NCI-H128 (cell line): ENCODE data around the gene POLR2J.
"Not testable (repeated sequence)": the region's sequence is repeated elsewhere in the genome, so short reads cannot be mapped to it uniquely, and the experiment has no call there.

ENCODE experiments used
- DNase-seq: peaks from one replicate; lab custom pipeline; 2025; ENCODE audit not compliant: unreplicated experiment; lab: John Stamatoyannopoulos, UW

The POLR2J gene

DNA sequence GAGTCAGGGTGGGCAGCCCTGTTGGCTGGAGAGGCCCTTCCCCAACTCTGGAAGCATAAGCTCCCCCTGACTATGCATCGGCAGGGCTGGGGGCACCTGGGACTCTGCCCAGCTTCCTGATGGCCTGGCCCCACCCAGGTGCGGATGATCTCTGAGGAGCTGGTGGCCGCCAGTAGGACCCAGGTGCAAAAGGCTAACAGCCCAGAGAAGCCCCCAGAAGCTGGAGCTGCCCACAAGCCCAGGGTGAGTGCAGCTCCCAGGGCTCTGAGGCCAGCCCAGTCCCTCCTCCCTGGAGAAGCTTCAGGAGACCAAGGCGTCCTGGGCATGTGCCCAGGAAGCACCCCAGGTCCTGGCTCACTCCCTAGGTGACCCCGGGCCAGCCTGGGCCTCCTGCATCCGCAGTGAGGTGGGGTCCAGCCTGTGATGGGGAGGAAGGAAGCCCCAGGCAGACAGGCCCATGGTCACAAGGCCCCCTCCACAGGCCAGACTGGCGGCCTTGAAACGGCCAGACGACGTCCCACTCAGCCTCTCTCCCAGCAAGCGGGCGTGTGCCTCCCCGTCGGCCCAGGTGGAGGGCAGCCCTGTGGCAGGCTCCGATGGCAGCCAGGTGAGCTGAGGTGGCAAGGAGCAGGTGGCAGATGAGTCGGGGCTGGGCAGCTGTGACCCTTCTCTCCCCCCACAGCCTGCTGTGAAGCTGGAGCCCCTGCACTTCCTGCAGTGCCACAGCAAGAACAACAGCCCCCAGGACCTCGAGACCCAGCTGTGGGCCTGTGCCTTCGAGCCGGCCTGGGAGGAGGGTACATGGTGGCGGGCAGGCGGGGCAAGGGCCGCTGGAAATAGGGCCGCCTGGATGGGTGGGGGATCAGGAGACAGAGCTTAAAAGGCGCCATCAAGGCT is 10.9 kb downstream of the POLR2J start:
- no peak for DNase-seq

DNA sequence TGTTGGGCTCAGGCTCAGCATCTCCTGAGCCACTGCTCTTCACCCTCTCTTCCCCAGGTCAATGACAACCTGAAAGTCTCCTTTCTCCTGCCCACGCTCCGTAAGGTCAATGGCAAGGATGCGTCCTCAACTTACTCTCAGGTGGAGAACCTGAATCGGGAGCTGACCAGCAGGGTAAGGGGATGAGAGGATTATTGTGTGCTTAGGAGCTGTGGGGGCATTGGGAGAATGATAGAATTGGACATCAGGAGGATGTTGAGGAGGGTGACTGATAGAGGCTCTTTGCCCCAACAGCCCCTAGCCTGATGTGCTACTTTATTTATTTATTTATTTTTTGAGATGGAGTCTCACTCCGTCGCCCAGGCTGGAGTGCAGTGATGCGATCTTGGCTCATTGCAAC is 12.6 kb downstream of the POLR2J start:
- no peak for DNase-seq

DNA sequence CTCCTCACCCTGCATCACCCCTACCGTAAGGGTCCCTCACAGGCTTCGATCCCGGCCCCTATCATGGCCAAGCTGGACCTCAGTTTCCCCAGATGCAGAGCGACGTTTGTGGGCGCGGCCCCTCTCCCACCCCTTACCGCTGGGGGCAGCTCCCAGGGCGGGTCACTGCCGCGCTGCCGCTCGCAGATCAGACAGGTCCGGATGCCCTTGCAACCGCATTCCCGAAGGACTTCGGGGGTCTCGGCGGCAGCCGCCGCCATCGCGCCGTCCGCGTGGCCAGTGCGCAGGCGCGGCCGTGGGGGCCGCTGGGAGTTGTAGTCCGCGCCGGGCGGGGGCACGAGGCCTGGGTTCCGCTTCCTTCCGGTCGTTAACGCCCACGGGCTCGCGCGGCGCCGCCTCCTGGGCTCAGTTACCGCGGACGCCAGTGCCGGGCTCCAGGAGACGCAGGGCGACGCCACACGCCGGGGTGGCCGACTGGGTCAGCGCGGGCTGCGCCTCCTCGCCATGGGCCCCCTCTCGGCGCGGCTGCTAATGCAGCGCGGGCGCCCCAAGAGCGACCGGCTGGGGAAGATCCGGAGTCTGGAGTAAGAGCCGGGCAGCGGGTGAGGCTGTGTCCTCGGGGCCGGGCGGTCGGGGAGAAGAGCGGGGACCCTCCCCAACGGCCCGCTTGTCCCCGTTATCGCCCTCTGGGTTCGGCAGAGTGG is 14.0 kb downstream of the POLR2J start, which contains the start of the genes ALKBH4 and LRWD1:
Gene ALKBH4 (minus strand): TSS at position 287 of the 704 bp plus-strand sequence. CDS start 27 bp downstream, at position 260.
Gene LRWD1 (plus strand): TSS at position 408 of the 704 bp plus-strand sequence. CDS start 97 bp downstream, at position 505.
- peak; percentile 72 for DNase-seq

DNA sequence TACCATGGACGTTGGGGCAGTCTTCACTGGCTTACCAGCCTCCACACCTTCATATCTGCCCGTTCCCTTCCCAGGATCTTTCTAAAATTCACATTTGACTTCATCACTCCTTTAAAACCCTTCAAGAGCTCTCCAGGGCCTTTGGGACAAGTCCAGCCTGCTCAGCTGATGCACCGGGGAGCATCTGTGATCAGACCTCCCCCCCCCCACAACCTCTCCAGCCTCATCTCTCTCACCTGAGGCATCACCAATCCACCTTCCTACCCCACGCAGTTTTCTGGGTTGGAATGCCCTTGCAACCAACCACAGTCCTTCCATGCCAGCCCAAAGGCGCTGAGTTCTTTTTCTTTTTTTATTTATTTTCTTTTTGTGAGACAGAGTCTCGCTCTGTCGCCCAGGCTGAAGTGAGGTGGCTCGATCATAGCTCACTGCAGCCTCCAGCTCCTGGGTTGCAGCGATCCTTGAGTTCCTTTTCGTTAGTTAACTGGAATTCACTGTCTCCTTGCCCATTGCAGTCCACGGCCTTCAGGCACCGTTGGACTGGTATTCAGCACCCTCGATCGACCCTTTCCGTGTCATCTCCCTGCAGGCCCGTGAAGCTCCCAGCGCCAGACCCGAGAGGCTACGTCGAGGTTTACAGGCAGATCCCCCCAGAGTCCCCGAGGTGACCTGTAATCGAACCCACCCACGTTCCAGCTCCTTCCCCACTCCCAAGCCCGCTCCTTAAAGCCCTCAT is 14.7 kb downstream of the POLR2J start:
- no peak for DNase-seq

DNA sequence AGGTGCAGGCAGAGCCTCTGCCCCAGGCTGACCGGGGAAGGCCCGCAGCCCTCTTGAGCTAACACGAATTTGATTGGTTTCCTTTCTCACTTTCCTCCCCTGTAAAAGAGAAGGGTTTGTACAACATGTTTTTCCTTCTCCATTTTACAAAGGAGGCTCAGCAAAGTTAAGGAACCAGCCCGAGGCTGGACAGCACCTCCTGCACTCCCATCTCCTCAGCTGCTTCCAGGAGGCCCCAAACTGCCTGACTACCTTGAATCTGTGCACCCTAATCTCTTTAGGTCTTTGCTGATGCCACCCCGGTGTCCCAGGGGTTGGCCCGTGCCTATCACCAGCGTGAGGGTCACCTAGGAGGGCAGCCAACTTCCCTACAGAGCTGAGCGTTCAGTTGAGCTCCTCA is 18.3 kb downstream of the POLR2J start:
- DNase-seq = no peak

DNA sequence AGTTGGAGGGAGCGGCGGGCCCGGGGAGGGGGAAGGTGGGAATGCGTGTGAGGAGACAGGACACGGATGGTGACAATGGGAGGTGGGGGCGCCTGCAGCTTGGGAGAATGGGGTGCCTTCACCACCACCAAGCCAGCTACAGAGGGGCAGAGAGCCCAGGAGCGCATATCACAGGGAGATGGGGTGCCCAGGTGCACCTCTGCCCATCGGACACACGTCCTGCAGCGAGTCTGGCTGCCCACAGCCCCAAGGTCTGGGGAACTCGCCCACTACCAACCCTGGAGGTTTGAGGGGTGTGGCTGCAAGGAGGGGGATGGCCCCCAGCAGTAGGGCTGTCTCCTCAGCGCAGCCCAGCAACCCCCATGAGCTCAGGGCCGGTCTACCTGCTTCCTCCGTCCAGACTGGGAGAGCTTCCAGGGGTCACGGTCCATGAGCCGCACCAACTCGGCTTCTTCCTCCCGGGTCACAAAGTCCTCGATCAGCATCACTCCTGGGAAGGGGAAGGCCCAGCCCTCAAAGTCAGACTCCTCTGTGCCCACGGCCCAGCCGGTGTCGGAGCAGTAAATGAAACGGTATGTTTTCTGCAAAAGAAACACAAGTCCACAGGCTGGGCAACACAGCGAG is 19.4 kb downstream of the POLR2J start:
- DNase-seq = no peak

DNA sequence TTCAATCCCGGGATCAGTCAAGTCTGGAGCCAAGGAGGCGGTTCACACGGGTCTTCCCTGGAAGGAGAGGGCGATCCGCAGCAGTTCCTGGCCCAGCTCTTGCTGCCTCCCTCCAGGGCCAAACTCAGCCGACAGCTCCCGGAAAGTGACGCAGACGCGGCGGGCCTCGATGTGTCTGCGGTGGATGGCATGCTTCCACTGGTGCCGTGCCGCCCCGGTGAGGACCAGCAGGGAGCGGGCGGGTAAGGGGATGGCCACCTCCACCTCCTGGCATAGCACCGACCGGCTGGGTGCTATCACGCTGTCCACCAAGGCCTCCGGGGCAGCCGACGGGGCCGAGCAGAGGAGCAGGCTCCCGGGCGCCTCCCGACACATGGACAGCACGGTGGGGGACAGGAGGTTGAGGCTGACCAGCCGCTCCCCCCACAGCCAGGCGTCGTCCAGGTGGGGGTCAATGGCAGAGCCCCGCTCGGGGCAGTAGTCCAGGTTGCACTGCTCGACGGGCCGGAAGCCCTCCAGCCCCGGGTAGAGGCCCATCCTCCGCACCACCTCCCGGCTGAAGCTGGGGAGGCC is 21.3 kb downstream of the POLR2J start:
- DNase-seq = no peak

DNA sequence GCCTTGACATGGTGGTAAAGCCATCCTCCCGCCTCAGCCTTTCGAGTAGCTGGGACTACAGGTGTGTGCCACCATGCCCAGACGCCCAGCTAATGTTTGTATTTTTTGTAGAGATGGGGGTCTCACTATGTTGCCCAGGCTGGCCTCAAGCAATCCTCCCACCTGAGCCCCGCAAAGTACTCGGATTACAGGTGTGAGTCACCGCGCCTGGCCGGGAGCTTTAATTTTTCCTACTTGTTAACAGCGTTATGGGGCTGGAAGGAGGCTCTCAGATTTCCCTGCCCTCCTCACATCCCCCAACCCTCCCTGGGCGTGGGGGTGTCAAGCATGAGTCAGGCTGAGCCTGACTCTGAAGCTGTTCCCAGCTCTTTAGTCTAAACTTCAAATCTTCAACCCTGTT is 22.4 kb downstream of the POLR2J start:
- DNase-seq = no peak

DNA sequence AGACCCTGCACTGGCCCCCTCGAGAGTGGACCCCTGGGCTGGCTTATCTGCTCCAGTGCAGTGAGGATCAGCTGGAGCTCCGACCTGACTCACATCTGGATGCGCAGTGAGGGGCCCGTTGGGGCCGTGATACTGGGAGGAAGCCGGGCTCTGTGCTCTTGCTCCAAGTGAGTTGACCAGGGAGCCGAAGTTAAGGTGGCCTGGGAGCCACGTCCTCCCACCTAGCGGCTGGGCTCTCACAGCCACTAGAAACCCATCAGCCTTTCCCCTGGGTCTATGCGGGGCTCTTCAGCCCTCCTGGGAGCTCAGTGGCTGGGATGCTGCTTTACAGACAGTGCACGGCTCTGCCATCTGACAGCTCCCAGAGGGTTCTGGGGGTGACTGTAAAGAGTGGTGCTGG is 23.1 kb downstream of the POLR2J start:
- DNase-seq = no peak

DNA sequence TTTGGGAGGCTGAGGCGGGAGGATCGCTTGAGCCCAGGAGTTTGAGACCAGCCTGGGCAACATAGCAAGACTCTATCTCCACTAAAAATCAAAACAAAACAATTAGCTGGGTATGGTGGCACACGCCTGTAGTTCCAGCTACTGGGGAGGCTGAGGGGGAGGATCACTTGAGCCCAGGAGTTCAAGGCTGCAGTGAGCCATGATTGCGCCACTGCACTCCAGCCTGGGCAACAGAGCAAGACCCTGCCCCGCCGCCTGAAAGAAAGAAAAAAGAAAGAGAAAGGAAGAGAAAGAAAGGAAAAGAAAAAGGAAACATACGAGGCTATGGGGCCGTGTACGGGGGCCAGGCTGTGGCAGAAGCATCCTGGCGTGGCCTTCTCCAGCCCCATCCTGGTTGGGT is 23.8 kb downstream of the POLR2J start:
- DNase-seq = not testable (repeated sequence)

DNA sequence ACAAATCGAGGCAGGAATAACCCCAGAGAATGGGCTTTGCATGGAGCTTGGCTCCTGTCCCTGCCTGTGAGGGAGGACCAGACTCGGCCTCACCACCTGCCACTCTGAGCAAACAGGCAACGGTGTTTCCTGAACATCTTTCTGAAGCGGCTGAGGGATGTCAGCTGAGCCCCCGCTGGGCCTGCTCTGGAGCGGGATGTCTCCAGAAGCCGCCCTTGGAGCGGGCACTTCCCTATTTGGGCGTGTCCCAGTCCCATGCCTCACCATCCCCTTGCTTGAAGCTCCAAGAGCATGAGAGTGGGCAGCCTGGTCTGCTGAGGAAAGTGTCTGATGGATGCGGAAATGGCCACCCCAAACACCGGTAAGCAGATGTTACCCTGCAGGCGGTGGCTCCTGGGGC is 24.3 kb downstream of the POLR2J start:
- no peak for DNase-seq

DNA sequence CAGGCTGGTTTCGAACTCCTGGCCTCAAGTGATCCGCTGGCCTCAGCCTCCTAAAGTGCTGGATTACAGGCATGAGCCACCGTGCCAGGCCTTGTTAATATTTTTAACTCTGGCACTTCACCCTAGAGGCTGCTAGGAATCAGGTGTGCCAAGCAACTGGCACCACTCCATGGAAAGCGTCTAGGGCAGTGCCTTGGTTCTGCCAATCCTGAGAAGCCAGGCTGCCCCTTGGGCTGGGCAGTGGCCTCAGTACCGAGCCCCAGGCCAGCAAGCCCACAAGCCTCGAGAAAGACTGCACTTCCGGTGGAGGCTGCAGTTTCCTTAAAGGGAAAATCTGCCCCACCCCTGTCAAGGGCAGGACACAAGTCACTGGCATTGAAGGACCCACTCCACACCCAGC is 25.4 kb downstream of the POLR2J start:
- DNase-seq = no peak

DNA sequence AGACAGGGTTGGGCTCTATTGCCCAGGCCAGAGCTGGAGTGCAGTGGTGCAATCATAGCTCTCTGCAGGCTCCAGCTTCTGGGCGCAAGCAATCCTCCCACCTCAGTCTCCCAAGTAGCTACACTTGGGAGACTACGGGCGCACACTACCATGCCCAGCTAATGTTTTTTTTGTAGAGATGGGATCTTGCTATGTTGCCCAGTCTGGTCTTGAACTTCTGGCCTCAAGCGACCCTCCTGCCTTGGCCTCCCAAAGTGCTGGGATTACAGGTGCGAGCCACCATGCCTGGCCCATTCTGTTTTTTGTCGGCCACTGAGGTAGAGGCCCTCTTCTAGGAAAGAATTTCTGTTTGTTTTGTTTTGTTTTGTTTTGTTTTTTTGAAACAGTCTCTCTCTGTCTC is 26.3 kb downstream of the POLR2J start:
- DNase-seq = no peak

DNA sequence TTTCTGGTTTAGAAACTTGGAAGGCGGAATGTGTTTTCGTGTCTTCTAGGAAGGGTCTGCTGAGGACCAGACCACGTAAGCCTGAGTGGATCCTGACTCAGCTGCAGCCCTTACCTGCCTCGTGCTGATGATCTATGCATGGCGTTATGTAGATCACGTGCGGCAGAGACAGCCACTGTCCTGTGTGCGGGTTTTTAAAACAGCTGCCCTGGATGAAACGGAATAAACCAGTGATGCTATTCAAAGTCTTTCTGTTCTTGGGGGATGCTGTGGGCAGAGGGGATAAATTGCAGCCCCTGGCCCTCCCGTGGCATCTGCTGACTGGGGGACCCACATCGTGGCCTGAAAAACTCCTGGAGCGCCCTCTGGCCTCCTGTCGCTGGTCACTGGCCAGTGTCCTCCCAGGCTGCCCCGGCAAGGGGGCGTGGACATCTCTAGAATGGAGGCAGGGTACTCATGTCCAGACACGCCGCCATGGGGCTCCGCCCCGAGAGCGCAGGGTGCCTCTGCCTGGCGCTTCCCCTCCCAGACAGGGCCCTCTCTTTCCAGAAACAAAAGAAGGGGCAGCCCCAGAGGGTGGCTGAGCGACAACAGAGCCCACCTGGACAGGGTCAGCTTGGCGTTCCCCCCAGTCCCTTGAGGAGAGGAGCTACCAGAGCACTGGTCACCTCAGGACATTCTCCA is 27.2 kb downstream of the POLR2J start:
- no peak for DNase-seq

DNA sequence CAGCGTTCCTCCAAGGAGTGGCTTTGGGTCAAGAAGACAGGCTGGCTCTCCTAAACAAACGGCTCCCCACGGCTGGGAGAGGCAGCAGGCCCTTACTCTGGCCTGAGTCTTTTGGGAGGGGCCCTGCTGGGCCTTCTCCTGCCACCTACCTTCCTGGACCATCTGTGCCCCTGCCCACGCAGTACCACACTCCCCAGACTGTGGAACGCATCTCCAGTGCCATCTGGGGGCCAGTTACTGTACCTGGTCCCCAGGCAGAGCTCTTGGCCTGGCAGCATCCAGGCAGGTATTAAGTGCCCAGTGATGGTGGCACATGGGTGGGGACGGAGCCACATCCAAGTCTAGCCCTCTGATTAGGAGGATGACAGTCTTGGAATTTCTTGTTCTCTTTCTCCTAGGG is 28.5 kb downstream of the POLR2J start:
- no peak for DNase-seq

DNA sequence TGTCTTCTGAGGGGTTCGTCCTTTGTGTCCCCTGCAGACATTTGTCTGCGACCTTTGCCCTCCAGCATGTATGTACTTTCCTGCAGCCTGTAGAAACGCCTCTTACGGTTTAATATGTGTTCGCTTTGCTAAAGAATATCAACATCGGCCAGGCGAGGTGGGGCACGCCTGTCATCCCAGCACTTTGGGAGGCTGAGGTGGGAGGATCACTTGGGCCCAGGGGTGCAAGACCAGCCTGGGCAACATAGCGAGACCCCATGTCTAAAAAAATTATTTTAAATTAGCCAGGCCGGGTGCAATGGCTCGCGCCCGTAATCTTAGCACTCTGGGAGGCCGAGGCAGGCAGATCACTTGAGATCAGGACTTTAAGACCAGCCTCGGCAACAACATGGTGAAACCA is 29.6 kb downstream of the POLR2J start:
- no peak for DNase-seq

DNA sequence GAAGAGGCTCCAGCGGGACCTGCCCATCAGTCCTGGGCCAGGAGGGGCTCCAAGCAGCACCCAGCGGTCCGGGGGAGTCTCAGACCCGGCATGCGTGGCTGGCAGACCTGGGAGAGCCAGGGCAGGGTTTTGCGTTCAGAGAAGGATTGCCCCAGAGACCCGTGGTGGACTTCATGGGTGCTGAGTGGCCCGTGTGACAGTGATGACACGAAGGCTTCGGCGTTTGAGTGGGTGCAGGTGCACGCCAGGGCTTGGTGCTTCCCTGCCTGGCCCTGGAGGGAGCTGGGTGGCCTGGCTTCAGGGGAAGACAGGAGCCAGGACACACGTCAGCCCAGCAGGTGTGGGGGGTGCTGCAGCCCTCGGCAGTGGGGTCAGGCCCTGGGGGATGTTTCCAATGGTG is 31.4 kb downstream of the POLR2J start:
- DNase-seq = no peak

DNA sequence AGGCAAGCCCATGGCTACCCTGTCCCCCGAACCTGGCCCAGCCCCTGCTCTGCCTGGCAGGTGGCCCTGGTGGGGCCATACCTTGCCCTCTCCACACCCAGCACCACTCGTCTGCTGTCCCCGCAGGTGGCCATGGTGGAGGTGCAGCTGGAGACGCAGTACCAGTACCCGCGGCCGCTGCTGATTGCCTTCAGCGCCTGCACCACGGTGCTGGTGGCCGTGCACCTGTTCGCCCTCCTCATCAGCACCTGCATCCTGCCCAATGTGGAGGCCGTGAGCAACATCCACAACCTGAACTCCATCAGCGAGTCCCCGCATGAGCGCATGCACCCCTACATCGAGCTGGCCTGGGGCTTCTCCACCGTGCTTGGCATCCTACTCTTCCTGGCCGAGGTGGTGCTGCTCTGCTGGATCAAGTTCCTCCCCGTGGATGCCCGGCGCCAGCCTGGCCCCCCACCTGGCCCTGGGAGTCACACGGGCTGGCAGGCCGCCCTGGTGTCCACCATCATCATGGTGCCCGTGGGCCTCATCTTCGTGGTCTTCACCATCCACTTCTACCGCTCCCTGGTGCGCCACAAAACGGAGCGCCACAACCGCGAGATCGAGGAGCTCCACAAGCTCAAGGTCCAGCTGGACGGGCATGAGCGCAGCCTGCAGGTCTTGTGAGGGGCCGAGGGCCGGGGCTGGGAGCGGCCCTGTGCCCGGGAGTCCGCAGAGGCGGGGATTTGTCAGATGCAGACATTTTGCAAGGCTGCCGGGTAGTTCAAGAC is 32.1 kb downstream of the POLR2J start:
- no peak for DNase-seq

DNA sequence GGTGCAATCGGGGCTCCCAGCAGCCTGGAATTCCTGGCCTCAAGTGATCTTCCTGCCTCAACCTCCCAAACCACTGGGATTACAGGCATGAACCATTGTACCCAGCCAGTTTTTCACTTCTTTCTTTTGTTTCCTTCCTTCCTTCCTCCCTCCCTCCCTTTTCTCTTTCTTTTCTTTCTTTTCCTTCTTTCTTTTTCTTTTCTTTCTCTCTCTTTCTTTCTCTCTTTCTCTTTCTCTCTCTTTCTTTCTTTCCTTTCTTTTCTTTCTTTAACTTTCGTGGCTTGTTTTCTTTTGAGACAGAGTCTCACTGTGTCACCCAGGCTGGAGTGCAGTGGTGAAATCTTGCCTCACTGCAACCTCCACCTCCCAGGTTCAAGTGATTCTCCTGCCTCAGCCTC is 33.0 kb downstream of the POLR2J start:
- DNase-seq = no peak
